Endothelial cell of umbilical vein (primary cell): ENCODE measurements around the gene MED26. TPM values are rescaled to one million over a fixed set of nuclear protein-coding genes. Genes with fewer than 3 reads are reported as not detected.

Source experiments
- BruUV-seq: library from RNA; stranded (reverse); fragments of 400-500 nt; replicated peaks from 2 replicates; lab custom pipeline; 2021; lab: Mats Ljungman, UMichigan
- CTCF ChIA-PET: fragments of 300-600, 350-600 bp; sonication (Branson Sonifier 250); formaldehyde crosslinking; loops from one replicate; lab custom pipeline; 2021; ENCODE audit warnings: antibody characterized with exemption, inconsistent platforms; lab: Charles Lee
- POLR2A ChIA-PET: fragments of 300-600, 350-600 bp; sonication (Branson Sonifier 250); formaldehyde crosslinking; loops from one replicate; lab custom pipeline; 2021; ENCODE audit warnings: antibody characterized with exemption, inconsistent platforms; lab: Charles Lee
- DNase-seq: peaks from one replicate; pipeline ENCODE4 v3.0.0-alpha.2; 2011; ENCODE audit warnings: low read depth, low spot score
- FAIRE-seq: peaks from 2 replicates; lab custom pipeline; 2011; peaks lifted over from hg19 to GRCh38; lab: Jason Lieb, UNC
- H2AFZ ChIP-seq: 2 replicates; pipeline ENCODE4 v1.6.0; 2012; ENCODE audit warnings: low read depth, low read length, control low read depth, inconsistent platforms
- H3K27ac ChIP-seq: 2 replicates; pipeline ENCODE4 v1.5.1; 2011; ENCODE audit warnings: low read depth, mild to moderate bottlenecking, control low read depth, low read length, moderate library complexity; ENCODE audit not compliant: insufficient read depth
- H3K27me3 ChIP-seq, 2 experiments: 2 replicates each; pipeline versions ENCODE4 v1.6.0 to v1.6.1; 2011; ENCODE audit warnings: low read length in 2 of 2, mixed read lengths in 1 of 2; ENCODE audit not compliant: control insufficient read depth in 2 of 2, insufficient read depth in 2 of 2
- H3K36me3 ChIP-seq, 2 experiments: 2 replicates in 1 of 2; 3 replicates in 1 of 2; pipeline ENCODE4 v1.5.1; 2011; ENCODE audit warnings: low read length in 2 of 2, mild to moderate bottlenecking in 1 of 2, moderate library complexity in 1 of 2; ENCODE audit not compliant: control insufficient read depth in 2 of 2, insufficient read depth in 2 of 2; ENCODE audit errors: extremely low read depth in 1 of 2
- H3K4me1 ChIP-seq: 3 replicates; pipeline ENCODE4 v1.5.1; 2011; ENCODE audit warnings: mild to moderate bottlenecking, low read length; ENCODE audit not compliant: control insufficient read depth, insufficient read depth; ENCODE audit errors: extremely low read depth
- H3K4me2 ChIP-seq: 2 replicates; pipeline ENCODE4 v1.6.1; 2011; ENCODE audit warnings: low read length, control low read depth, mixed read lengths; ENCODE audit not compliant: insufficient read depth
- H3K4me3 ChIP-seq, 3 experiments: fragments of 200-600 bp in 1 of 3; sonication (generic), shearing (Covaris generic) in 1 of 3; replicated peaks in 1 of 3; 2 replicates each; pipeline ENCODE4 v1.5.1; 2011 to 2016; ENCODE audit warnings: control low read depth in 3 of 3, low read length in 3 of 3, mild to moderate bottlenecking in 2 of 3, inconsistent platforms in 1 of 3, low read depth in 1 of 3, moderate library complexity in 1 of 3; ENCODE audit not compliant: insufficient read depth in 1 of 3
- H3K79me2 ChIP-seq: 2 replicates; pipeline ENCODE4 v1.6.0; 2012; ENCODE audit warnings: low read length, inconsistent platforms; ENCODE audit not compliant: control insufficient read depth, insufficient read depth
- H3K9ac ChIP-seq: replicated peaks from 2 replicates; pipeline ENCODE3; 2011; ENCODE audit warnings: low read length, control low read depth; ENCODE audit not compliant: insufficient read depth; ENCODE audit errors: extremely low read depth
- H3K9me1 ChIP-seq: replicated peaks from 3 replicates; pipeline ENCODE4 v1.6.0; 2011; ENCODE audit warnings: mild to moderate bottlenecking, low read length; ENCODE audit not compliant: control insufficient read depth, insufficient read depth; ENCODE audit errors: extremely low read depth
- H3K9me3 ChIP-seq: replicated peaks from 2 replicates; pipeline ENCODE4 v1.5.1; 2012; ENCODE audit warnings: low read length, inconsistent platforms; ENCODE audit not compliant: control insufficient read depth, insufficient read depth
- H4K20me1 ChIP-seq: replicated peaks from 2 replicates; pipeline ENCODE3; 2011; ENCODE audit warnings: mild to moderate bottlenecking, low read length; ENCODE audit not compliant: control insufficient read depth, insufficient read depth; ENCODE audit errors: extremely low read depth
- CTCF ChIP-seq, 2 donors: IDR thresholded peaks; 1 replicate in 1 of 2; 2 replicates in 1 of 2; pipeline ENCODE4 v1.5.1; 2011; ENCODE audit warnings: low read length in 2 of 2, mild to moderate bottlenecking in 2 of 2, moderate library complexity in 2 of 2, control low read depth in 1 of 2, inconsistent platforms in 1 of 2, low read depth in 1 of 2; ENCODE audit not compliant: insufficient read depth in 1 of 2; ENCODE audit errors: extremely low read depth in 1 of 2
- EZH2 ChIP-seq: IDR thresholded peaks from 2 replicates; pipeline ENCODE4 v1.6.1; 2012; ENCODE audit warnings: borderline replicate concordance, low read depth, mild to moderate bottlenecking, moderate library complexity, low read length, inconsistent platforms; ENCODE audit not compliant: severe bottlenecking
- FOS ChIP-seq: IDR thresholded peaks from 2 replicates; pipeline ENCODE4 v1.6.1; 2011; ENCODE audit warnings: mild to moderate bottlenecking, low read length, moderate library complexity, borderline replicate concordance; ENCODE audit not compliant: insufficient read depth
- GATA2 ChIP-seq: IDR thresholded peaks from 2 replicates; pipeline ENCODE4 v1.7.0; 2011; ENCODE audit warnings: low read depth, mild to moderate bottlenecking, moderate library complexity, mixed read lengths, low read length; ENCODE audit not compliant: insufficient read length, insufficient read depth
- JUN ChIP-seq: IDR thresholded peaks from 2 replicates; pipeline ENCODE4 v1.6.1; 2011; ENCODE audit warnings: borderline replicate concordance, low read depth; ENCODE audit not compliant: insufficient read length, insufficient read depth
- MAX ChIP-seq: IDR thresholded peaks from 2 replicates; pipeline ENCODE4 v1.6.1; 2011; ENCODE audit not compliant: insufficient read depth, insufficient read length
- MYC ChIP-seq: IDR thresholded peaks from one replicate; pipeline ENCODE4 v1.6.1; 2011; ENCODE audit warnings: mild to moderate bottlenecking, low read depth, low read length
- POLR2A ChIP-seq: IDR thresholded peaks from 2 replicates; pipeline ENCODE4 v1.6.1; 2012; ENCODE audit warnings: low read depth, mild to moderate bottlenecking, control low read depth, low read length
- POLR2AphosphoS5 ChIP-seq: IDR thresholded peaks from 2 replicates; pipeline ENCODE4 v1.6.1; 2012; ENCODE audit warnings: low read depth, mild to moderate bottlenecking, control low read depth, low read length, moderate library complexity; ENCODE audit not compliant: insufficient read depth
- dilution Hi-C: fragments of 300-500 bp; cut with MboI; formaldehyde crosslinking; loops from one replicate; pipeline ENCODE4 v1.15.0; 2019; ENCODE audit warnings: low sequenced_read_pairs; ENCODE audit not compliant: extremely low pct_ligation_motif_present
- intact Hi-C: fragments of 100-400 bp; cut with micrococcal nuclease; formaldehyde crosslinking; loops from one replicate; pipeline ENCODE4 v1.10.0; 2022
- polyA plus RNA-seq, 4 experiments: library from polyadenylated mRNA; depleted of rRNA in 3 of 4; stranded (reverse) in 3 of 4; unstranded in 1 of 4; fragments of >200 nt; gene quantifications; 2 replicates each; pipeline versions ENCODE4 v1.2.1 to v1.2.3, GENCODE V29; 2011 to 2012; ENCODE audit warnings: missing spikeins in 1 of 4
- total RNA-seq: library from RNA; stranded (reverse); gene quantifications from 2 replicates; pipeline ENCODE4 v1.2.3, GENCODE V29; 2021

Gene MED26
- total and polyA plus RNA-seq, 2 donors (not counting 3 experiments of a cell fraction or from before 2014, with no cell fraction given) = 5.6 to 13.4 TPM

DNA sequence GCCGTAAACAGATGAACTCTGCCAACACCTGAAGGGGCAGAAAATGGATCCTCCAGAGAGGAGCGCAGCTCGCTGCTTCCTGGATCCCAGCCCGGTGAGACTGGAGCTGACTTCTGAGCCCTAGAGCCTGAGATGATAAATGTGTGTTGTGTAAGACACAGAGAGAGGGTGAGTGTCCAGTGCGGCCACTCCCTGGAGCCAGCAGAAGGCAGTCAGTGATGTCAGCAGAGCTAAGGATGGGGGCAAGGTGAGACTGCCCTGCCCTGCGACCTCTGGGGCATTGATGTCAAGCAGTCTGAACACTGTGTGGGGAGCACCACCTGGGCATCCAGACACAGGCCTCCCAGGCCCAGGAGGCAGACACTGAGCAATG lies 46.0 kb downstream of the MED26 start:
- no peak overlapping the region for H3K27ac ChIP-seq
- no peaks in the 10 kb centered on the region for H3K9me3 ChIP-seq
- ChIA-PET POLR2A (no interaction called here), CTCF (no interaction called here)
- TF ChIP-seq MYC (no peak), JUN (no peak), EZH2 (no peak), POLR2A (no peak), FOS (no peak), MAX (no peak), POLR2AphosphoS5 (no peak), CTCF (IDR thresholded peaks at IDR 0.05; ENCODE audit: extremely low read depth in 1 of 2, insufficient read depth in 1 of 2, low read depth in 1 of 2, low read length in 2 of 2) (no peak), GATA2 (no peak)
- intact Hi-C loops = no loop called here
- no peak overlapping the region for H2AFZ ChIP-seq
- no peaks in the 10 kb centered on the region for H4K20me1 ChIP-seq
- no peaks in the 10 kb centered on the region for H3K9me1 ChIP-seq
- no peaks in the 10 kb centered on the region for H3K27me3 ChIP-seq
- DNase-seq = no peak
- no peak overlapping the region for H3K4me3 ChIP-seq
- no peak for FAIRE-seq
- no peak overlapping the region for H3K9ac ChIP-seq
- peaks cover 17% of the 10 kb centered on the region for H3K4me1 ChIP-seq
- H3K79me2 ChIP-seq = peaks cover 79% of the 10 kb centered on the region
- dilution Hi-C loops = no loop called here
- H3K36me3 ChIP-seq = peaks cover 0 to 5% of the 10 kb centered on the region in 2 experiments
- no peak overlapping the region for H3K4me2 ChIP-seq
- BruUV-seq = no TSS peak
